ENCODE measurements around the gene HAVCR2.

HAVCR2 gene

GRCh38 chr5:157115502-157115901, 6.7 kb upstream of the HAVCR2 start:
- no peak overlapping the region for H3K4me3 ChIP-seq (ENCODE audit: low read depth in 1 of 2, low read length in 2 of 2)
- DNase-seq, result no peak
- no peaks in the 10 kb centered on the region for H3K4me1 ChIP-seq (ENCODE audit: insufficient read depth, low read length)
- no peak overlapping the region for H3K27ac ChIP-seq (ENCODE audit: low read length)
- H3K27me3 ChIP-seq (ENCODE audit: insufficient read depth, low read length, poor library complexity), result no peaks in the 10 kb centered on the region
- no peak overlapping the region for H2AFZ ChIP-seq (ENCODE audit: low read depth, low read length)
- no peaks in the 10 kb centered on the region for H3K36me3 ChIP-seq (ENCODE audit: insufficient read depth, low read length)
- ATAC-seq (ENCODE audit: insufficient read depth, low read depth), result no peak
- no peak overlapping the region for H3K4me2 ChIP-seq (ENCODE audit: insufficient read depth, low read length)
- H3K9ac ChIP-seq (ENCODE audit: low read depth, low read length), result no peak overlapping the region
- H3K9me3 ChIP-seq (ENCODE audit: insufficient read depth, low read length, severe bottlenecking), result peaks cover 1% of the 10 kb centered on the region
- TF ChIP-seq CTCF (IDR thresholded peaks at IDR 0.05; ENCODE audit: borderline replicate concordance, extremely low read depth, low read length, poor library complexity, severe bottlenecking) (no peak), EZH2 (IDR thresholded peaks at IDR 0.05; ENCODE audit: borderline replicate concordance, low read depth, low read length, severe bottlenecking) (no peak)
- no peaks in the 10 kb centered on the region for H3K79me2 ChIP-seq (ENCODE audit: insufficient read depth, low read length)
- no peaks in the 10 kb centered on the region for H4K20me1 ChIP-seq (ENCODE audit: insufficient read depth, low read length)

- DNase-seq, result no peak
- Histone ChIP-seq H3K4me1 (ENCODE audit: insufficient read depth, low read length) (no peaks in the 10 kb centered on the region), H3K4me2 (ENCODE audit: insufficient read depth, low read length) (no peak overlapping the region), H3K36me3 (ENCODE audit: insufficient read depth, low read length) (no peaks in the 10 kb centered on the region), H3K9me3 (ENCODE audit: insufficient read depth, low read length, severe bottlenecking) (no peaks in the 10 kb centered on the region), H4K20me1 (ENCODE audit: insufficient read depth, low read length) (no peaks in the 10 kb centered on the region), H3K27ac (ENCODE audit: low read length) (no peak overlapping the region), H3K27me3 (ENCODE audit: insufficient read depth, low read length, poor library complexity) (no peaks in the 10 kb centered on the region), H3K9ac (ENCODE audit: low read depth, low read length) (no peak overlapping the region), H3K4me3 (ENCODE audit: low read depth in 1 of 2, low read length in 2 of 2) (no peak overlapping the region), H2AFZ (ENCODE audit: low read depth, low read length) (no peak overlapping the region; the same call in 1 of the 2 replicates), H3K79me2 (ENCODE audit: insufficient read depth, low read length) (no peaks in the 10 kb centered on the region)
- no peak for ATAC-seq (ENCODE audit: insufficient read depth, low read depth)
- TF ChIP-seq CTCF (IDR thresholded peaks at IDR 0.05; ENCODE audit: borderline replicate concordance, extremely low read depth, low read length, poor library complexity, severe bottlenecking), result no peak
- TF ChIP-seq EZH2 (IDR thresholded peaks at IDR 0.05; ENCODE audit: borderline replicate concordance, low read depth, low read length, severe bottlenecking), result no peak
These were observed 6.2 kb upstream of the HAVCR2 start for GRCh38 chr5:157115012-157115411.

- no peak for TF ChIP-seq CTCF (IDR thresholded peaks at IDR 0.05; ENCODE audit: borderline replicate concordance, extremely low read depth, low read length, poor library complexity, severe bottlenecking)
- TF ChIP-seq EZH2 (IDR thresholded peaks at IDR 0.05; ENCODE audit: borderline replicate concordance, low read depth, low read length, severe bottlenecking), result no peak
- no peaks in the 10 kb centered on the region for H3K4me1 ChIP-seq (ENCODE audit: insufficient read depth, low read length)
- H3K27ac ChIP-seq (ENCODE audit: low read length), result no peak overlapping the region
- H2AFZ ChIP-seq (ENCODE audit: low read depth, low read length), result no peak overlapping the region
- H3K79me2 ChIP-seq (ENCODE audit: insufficient read depth, low read length), result no peaks in the 10 kb centered on the region
- no peaks in the 10 kb centered on the region for H4K20me1 ChIP-seq (ENCODE audit: insufficient read depth, low read length)
- DNase-seq (no peak), ATAC-seq (ENCODE audit: insufficient read depth, low read depth) (no peak)
- no peak overlapping the region for H3K4me2 ChIP-seq (ENCODE audit: insufficient read depth, low read length)
- no peak overlapping the region for H3K9ac ChIP-seq (ENCODE audit: low read depth, low read length)
- no peaks in the 10 kb centered on the region for H3K36me3 ChIP-seq (ENCODE audit: insufficient read depth, low read length)
- H3K9me3 ChIP-seq (ENCODE audit: insufficient read depth, low read length, severe bottlenecking), result no peaks in the 10 kb centered on the region
- H3K27me3 ChIP-seq (ENCODE audit: insufficient read depth, low read length, poor library complexity), result no peaks in the 10 kb centered on the region
- H3K4me3 ChIP-seq (ENCODE audit: low read depth in 1 of 2, low read length in 2 of 2), result no peak overlapping the region
These were observed 4.2 kb upstream of the HAVCR2 start for GRCh38 chr5:157113002-157113401.

GRCh38 chr5:157109744-157110143, 900 bp upstream of the HAVCR2 start:
- H3K9me3 ChIP-seq (ENCODE audit: insufficient read depth, low read length, severe bottlenecking), result no peaks in the 10 kb centered on the region
- no peaks in the 10 kb centered on the region for H4K20me1 ChIP-seq (ENCODE audit: insufficient read depth, low read length)
- H3K4me1 ChIP-seq (ENCODE audit: insufficient read depth, low read length), result no peaks in the 10 kb centered on the region
- H3K9ac ChIP-seq (ENCODE audit: low read depth, low read length), result no peak overlapping the region
- no peaks in the 10 kb centered on the region for H3K36me3 ChIP-seq (ENCODE audit: insufficient read depth, low read length)
- no peaks in the 10 kb centered on the region for H3K27me3 ChIP-seq (ENCODE audit: insufficient read depth, low read length, poor library complexity)
- TF ChIP-seq CTCF (IDR thresholded peaks at IDR 0.05; ENCODE audit: borderline replicate concordance, extremely low read depth, low read length, poor library complexity, severe bottlenecking) (no peak), EZH2 (IDR thresholded peaks at IDR 0.05; ENCODE audit: borderline replicate concordance, low read depth, low read length, severe bottlenecking) (no peak)
- H3K4me2 ChIP-seq (ENCODE audit: insufficient read depth, low read length), result no peak overlapping the region
- DNase-seq, result no peak
- no peak overlapping the region for H2AFZ ChIP-seq (ENCODE audit: low read depth, low read length)
- H3K4me3 ChIP-seq (ENCODE audit: low read depth in 1 of 2, low read length in 2 of 2), result no peak overlapping the region
- ATAC-seq (ENCODE audit: insufficient read depth, low read depth), result 0 out of 3 replicates have a peak, but pooled peaks have one; percentile 37
- no peaks in the 10 kb centered on the region for H3K79me2 ChIP-seq (ENCODE audit: insufficient read depth, low read length)
- no peak overlapping the region for H3K27ac ChIP-seq (ENCODE audit: low read length)
